Activated T-cell treated with anti-CD3 and anti-CD28 coated beads, Interleukin-2, amount 50 U/mL, for 24 hours (primary cell): ENCODE results near the gene LMNB1.
A peak's percentile ranks its signal among the peaks of the same experiment; 100 is the strongest.
"Not testable (repeated sequence)": the region's sequence is repeated elsewhere in the genome, so short reads cannot be mapped to it uniquely, and the experiment has no call there.

Experiments used
- DNase-seq: peaks from one replicate; pipeline ENCODE4 v3.0.0-alpha.2; 2020
- H3K27ac Mint-ChIP-seq: 2 replicates; pipeline ENCODE4 v1.8.0; 2020; ENCODE audit warnings: mild to moderate bottlenecking, mixed read lengths
- H3K27me3 Mint-ChIP-seq: 2 replicates; pipeline ENCODE4 v1.8.0; 2020; ENCODE audit warnings: mixed read lengths
- H3K36me3 Mint-ChIP-seq: 2 replicates; pipeline ENCODE4 v1.8.0; 2020; ENCODE audit warnings: low read depth, mixed read lengths
- H3K4me1 Mint-ChIP-seq: 2 replicates; pipeline ENCODE4 v1.8.0; 2020; ENCODE audit warnings: low read depth, mixed read lengths
- H3K4me3 Mint-ChIP-seq: 2 replicates; pipeline ENCODE4 v1.8.0; 2020; ENCODE audit warnings: mild to moderate bottlenecking, moderate library complexity, mixed read lengths
- H3K9me3 Mint-ChIP-seq: 2 replicates; pipeline ENCODE4 v1.8.0; 2020; ENCODE audit warnings: mixed read lengths

LMNB1 gene, protein sequence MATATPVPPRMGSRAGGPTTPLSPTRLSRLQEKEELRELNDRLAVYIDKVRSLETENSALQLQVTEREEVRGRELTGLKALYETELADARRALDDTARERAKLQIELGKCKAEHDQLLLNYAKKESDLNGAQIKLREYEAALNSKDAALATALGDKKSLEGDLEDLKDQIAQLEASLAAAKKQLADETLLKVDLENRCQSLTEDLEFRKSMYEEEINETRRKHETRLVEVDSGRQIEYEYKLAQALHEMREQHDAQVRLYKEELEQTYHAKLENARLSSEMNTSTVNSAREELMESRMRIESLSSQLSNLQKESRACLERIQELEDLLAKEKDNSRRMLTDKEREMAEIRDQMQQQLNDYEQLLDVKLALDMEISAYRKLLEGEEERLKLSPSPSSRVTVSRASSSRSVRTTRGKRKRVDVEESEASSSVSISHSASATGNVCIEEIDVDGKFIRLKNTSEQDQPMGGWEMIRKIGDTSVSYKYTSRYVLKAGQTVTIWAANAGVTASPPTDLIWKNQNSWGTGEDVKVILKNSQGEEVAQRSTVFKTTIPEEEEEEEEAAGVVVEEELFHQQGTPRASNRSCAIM

GRCh38 chr5:126776499-126777256 lies at the start of gene LMNB1:
TSS of gene LMNB1 (plus strand) at chr5:126777136. CDS start at chr5:126777509, 373 bp downstream.
- Mint-ChIP-seq H3K27ac (peak within 1 kb of the TSS; percentile 98), H3K4me3 (peak within 1 kb of the TSS; percentile 95), H3K36me3 (peaks cover 43% of the 10 kb centered on the region), H3K27me3 (no peaks in the 10 kb centered on the region), H3K9me3 (no peaks in the 10 kb centered on the region), H3K4me1 (peaks cover 33% of the 10 kb centered on the region)
- DNase-seq = peak; percentile 98

- Mint-ChIP-seq H3K4me1 (peaks cover 14% of the 10 kb centered on the region), H3K9me3 (no peaks in the 10 kb centered on the region)
Measured at GRCh38 chr5:126732716-126733115, 44.2 kb upstream of the LMNB1 start.

DNA sequence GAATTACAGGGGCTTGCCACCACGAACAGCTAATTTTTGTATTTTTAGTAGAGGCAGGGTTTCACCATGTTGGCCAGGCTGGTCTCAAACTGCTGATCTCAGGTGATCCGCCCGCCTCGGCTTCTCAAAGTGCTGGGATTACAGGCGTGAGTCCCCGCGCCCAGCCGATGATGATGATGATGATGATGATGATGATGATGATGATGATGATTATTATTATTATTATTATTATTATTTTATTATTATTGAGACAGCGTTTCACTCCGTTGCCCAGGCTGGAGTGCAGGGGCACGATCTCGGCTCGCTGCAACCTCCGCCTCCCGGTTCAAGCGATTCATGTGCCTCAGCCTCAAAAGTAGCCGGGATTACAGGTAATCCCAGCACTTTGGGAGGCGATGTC lies 42.4 kb upstream of the LMNB1 start:
- DNase-seq, H3K27me3 Mint-ChIP-seq, H3K27ac Mint-ChIP-seq, H3K9me3 Mint-ChIP-seq, H3K4me3 Mint-ChIP-seq, H3K36me3 Mint-ChIP-seq: not testable (repeated sequence)
- H3K4me1 Mint-ChIP-seq = peaks cover 14% of the 10 kb centered on the region

More at GRCh38 chr5:126732716-126733115, 44.2 kb upstream of the LMNB1 start:
- Mint-ChIP-seq H3K36me3 (no peaks in the 10 kb centered on the region), H3K4me3 (no peak overlapping the region), H3K27me3 (no peaks in the 10 kb centered on the region), H3K27ac (no peak overlapping the region)
- no peak for DNase-seq

DNA sequence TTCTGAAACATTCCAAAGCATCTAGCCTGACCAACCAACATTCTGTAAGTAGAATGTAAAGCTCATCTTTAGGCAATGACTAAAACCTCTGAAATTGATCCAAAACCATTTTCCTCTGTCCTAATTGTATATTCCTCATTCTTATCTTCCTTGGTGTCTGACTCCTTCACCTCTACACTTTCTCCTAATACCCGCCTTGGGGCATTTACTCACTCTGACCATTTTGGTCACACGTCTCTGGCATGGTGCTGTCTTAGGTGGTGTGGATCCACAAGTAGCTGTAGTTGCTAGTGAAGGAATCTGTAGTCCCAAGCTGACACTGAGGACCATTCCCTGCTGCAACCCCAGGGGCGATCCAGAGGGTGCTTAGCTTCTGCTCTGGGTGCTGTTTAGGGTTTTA lies 40.8 kb upstream of the LMNB1 start:
- H3K27ac Mint-ChIP-seq = no peak overlapping the region
- no peak for DNase-seq

GRCh38 chr5:126741361-126741760 lies 35.6 kb upstream of the LMNB1 start:
- H3K36me3 Mint-ChIP-seq = no peaks in the 10 kb centered on the region
- no peaks in the 10 kb centered on the region for H3K27me3 Mint-ChIP-seq
- peaks cover 12% of the 10 kb centered on the region for H3K4me1 Mint-ChIP-seq
- no peaks in the 10 kb centered on the region for H3K9me3 Mint-ChIP-seq
- H3K4me3 Mint-ChIP-seq = no peak overlapping the region
- H3K27ac Mint-ChIP-seq = no peak overlapping the region
- DNase-seq = no peak

More for the DNA sequence above, 40.8 kb upstream of the LMNB1 start:
- Mint-ChIP-seq H3K4me3 (no peak overlapping the region), H3K4me1 (peaks cover 4% of the 10 kb centered on the region), H3K36me3 (no peaks in the 10 kb centered on the region), H3K27me3 (no peaks in the 10 kb centered on the region), H3K9me3 (no peaks in the 10 kb centered on the region)

GRCh38 chr5:126742425-126742824 lies 34.5 kb upstream of the LMNB1 start:
- Mint-ChIP-seq H3K27me3 (no peaks in the 10 kb centered on the region), H3K36me3 (no peaks in the 10 kb centered on the region), H3K4me1 (peaks cover 20% of the 10 kb centered on the region), H3K9me3 (no peaks in the 10 kb centered on the region), H3K4me3 (no peak overlapping the region), H3K27ac (no peak overlapping the region)
- no peak for DNase-seq

DNA sequence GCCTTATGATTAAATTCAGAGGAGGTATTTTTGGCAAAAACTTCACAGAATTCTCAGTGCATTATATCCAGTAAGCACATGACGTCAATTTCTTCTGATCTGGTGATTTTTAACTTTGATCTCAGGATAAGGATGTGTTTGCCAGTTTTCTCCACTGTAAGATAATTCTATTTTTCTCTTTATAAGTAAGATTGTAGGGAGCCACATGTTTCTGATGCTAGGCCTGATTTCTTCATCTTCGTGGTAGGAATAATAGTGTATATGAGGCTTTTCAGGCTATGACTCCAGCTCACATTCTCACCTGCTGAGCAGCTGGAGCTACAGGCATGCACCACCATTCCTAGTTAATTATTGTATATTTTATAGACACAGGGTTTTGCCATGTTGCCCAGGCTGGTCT lies 32.1 kb upstream of the LMNB1 start:
- H3K4me1 Mint-ChIP-seq = peaks cover 35% of the 10 kb centered on the region
- H3K36me3 Mint-ChIP-seq = no peaks in the 10 kb centered on the region
- no peaks in the 10 kb centered on the region for H3K9me3 Mint-ChIP-seq
- DNase-seq = no peak
- no peaks in the 10 kb centered on the region for H3K27me3 Mint-ChIP-seq
- H3K4me3 Mint-ChIP-seq = no peak overlapping the region
- H3K27ac Mint-ChIP-seq = no peak overlapping the region

- Mint-ChIP-seq H3K4me1 (peaks cover 36% of the 10 kb centered on the region), H3K27ac (no peak overlapping the region), H3K36me3 (no peaks in the 10 kb centered on the region), H3K27me3 (no peaks in the 10 kb centered on the region), H3K9me3 (no peaks in the 10 kb centered on the region), H3K4me3 (no peak overlapping the region)
- DNase-seq = no peak
Measured at GRCh38 chr5:126745259-126745992, 31.5 kb upstream of the LMNB1 start.

GRCh38 chr5:126746290-126746689 lies 30.6 kb upstream of the LMNB1 start:
- no peak overlapping the region for H3K27ac Mint-ChIP-seq
- peaks cover 36% of the 10 kb centered on the region for H3K4me1 Mint-ChIP-seq
- no peaks in the 10 kb centered on the region for H3K9me3 Mint-ChIP-seq
- no peak overlapping the region for H3K4me3 Mint-ChIP-seq
- DNase-seq = no peak
- no peaks in the 10 kb centered on the region for H3K27me3 Mint-ChIP-seq
- no peaks in the 10 kb centered on the region for H3K36me3 Mint-ChIP-seq

GRCh38 chr5:126752081-126752785 lies 24.7 kb upstream of the LMNB1 start:
- Mint-ChIP-seq H3K4me3 (no peak overlapping the region), H3K4me1 (peaks cover 19% of the 10 kb centered on the region), H3K36me3 (no peaks in the 10 kb centered on the region), H3K27me3 (no peaks in the 10 kb centered on the region), H3K9me3 (no peaks in the 10 kb centered on the region), H3K27ac (no peak overlapping the region)
- no peak for DNase-seq

DNA sequence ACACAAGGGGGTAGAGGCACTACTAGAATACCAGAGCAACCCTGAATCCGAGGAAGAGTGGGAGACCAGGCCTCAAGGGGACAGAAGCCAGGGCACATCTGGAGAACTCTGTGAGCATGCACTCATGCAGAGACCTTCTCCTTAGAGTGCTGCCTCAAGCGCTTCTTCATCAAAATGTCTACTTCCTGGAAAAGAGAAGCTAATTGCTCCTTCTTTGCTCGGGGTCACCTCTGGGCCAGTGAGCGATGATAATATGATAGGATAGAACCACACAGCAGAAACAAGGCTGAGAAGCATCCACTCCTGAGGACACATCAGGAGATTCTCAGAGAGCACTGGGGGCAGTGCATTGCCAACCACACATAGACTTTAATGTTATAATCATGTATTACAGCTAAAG lies 23.7 kb upstream of the LMNB1 start:
- Mint-ChIP-seq H3K27me3 (no peaks in the 10 kb centered on the region), H3K9me3 (no peaks in the 10 kb centered on the region), H3K4me1 (peaks cover 18% of the 10 kb centered on the region), H3K36me3 (no peaks in the 10 kb centered on the region), H3K27ac (no peak overlapping the region), H3K4me3 (no peak overlapping the region)
- DNase-seq = no peak

- H3K36me3 Mint-ChIP-seq = no peaks in the 10 kb centered on the region
- H3K9me3 Mint-ChIP-seq = no peaks in the 10 kb centered on the region
- DNase-seq = no peak
- H3K4me1 Mint-ChIP-seq = peaks cover 26% of the 10 kb centered on the region
- H3K27me3 Mint-ChIP-seq = no peaks in the 10 kb centered on the region
- no peak overlapping the region for H3K27ac Mint-ChIP-seq
- H3K4me3 Mint-ChIP-seq = no peak overlapping the region
Measured at GRCh38 chr5:126754609-126755008, 22.3 kb upstream of the LMNB1 start.

- no peak for DNase-seq
- Mint-ChIP-seq H3K36me3 (no peaks in the 10 kb centered on the region), H3K4me3 (no peak overlapping the region), H3K9me3 (no peaks in the 10 kb centered on the region), H3K4me1 (peaks cover 31% of the 10 kb centered on the region), H3K27ac (no peak overlapping the region), H3K27me3 (no peaks in the 10 kb centered on the region)
Measured at GRCh38 chr5:126755593-126755992, 21.3 kb upstream of the LMNB1 start.
